Measurements from ENCODE around the gene PLCB3. TPM values are rescaled to one million over a fixed set of nuclear protein-coding genes. Genes with fewer than 3 reads are reported as not detected.

Gene PLCB3
- 36.6 TPM for polyA plus RNA-seq (2012; ENCODE audit: insufficient read length, low read depth)

- TF ChIP-seq REST (IDR thresholded peaks at IDR 0.05; ENCODE audit: insufficient read depth in 1 of 2, low read depth in 2 of 2, low read length in 2 of 2) (peak in 1 of 2 experiments; percentile 58; a peak in 1 of 4 replicates), SIN3A (IDR thresholded peaks at IDR 0.05; ENCODE audit: borderline replicate concordance, insufficient read depth, low read length) (peak; percentile 7; the same call in 1 of the 2 replicates), POLR2AphosphoS5 (IDR thresholded peaks at IDR 0.05; ENCODE audit: low read depth, low read length) (peak; percentile 39; the same call in 1 of the 2 replicates), FOXP2 (optimal IDR thresholded peaks at IDR 0.05; ENCODE audit: borderline replicate concordance, extremely low read depth, extremely low read length, insufficient read depth) (no peak), TAF1 (IDR thresholded peaks at IDR 0.05; ENCODE audit: borderline replicate concordance, insufficient read depth, low read length) (peak; percentile 61; the same call in 1 of the 2 replicates)
These were observed at the start of gene PLCB3 for GRCh38 chr11:64251016-64251752. PLCB3 (plus strand) TSS chr11:64251530; CDS start chr11:64251650, 120 bp downstream.

- TF ChIP-seq FOXP2 (optimal IDR thresholded peaks at IDR 0.05; ENCODE audit: borderline replicate concordance, extremely low read depth, extremely low read length, insufficient read depth) (no peak), SIN3A (IDR thresholded peaks at IDR 0.05; ENCODE audit: borderline replicate concordance, insufficient read depth, low read length) (no peak), TAF1 (IDR thresholded peaks at IDR 0.05; ENCODE audit: borderline replicate concordance, insufficient read depth, low read length) (no peak), REST (IDR thresholded peaks at IDR 0.05; ENCODE audit: insufficient read depth in 1 of 2, low read depth in 2 of 2, low read length in 2 of 2) (no peak), POLR2AphosphoS5 (IDR thresholded peaks at IDR 0.05; ENCODE audit: low read depth, low read length) (no peak)
These were observed 49.8 kb upstream of the PLCB3 start for GRCh38 chr11:64201543-64201942.

- TF ChIP-seq REST (IDR thresholded peaks at IDR 0.05; ENCODE audit: insufficient read depth in 1 of 2, low read depth in 2 of 2, low read length in 2 of 2) (no peak), POLR2AphosphoS5 (IDR thresholded peaks at IDR 0.05; ENCODE audit: low read depth, low read length) (no peak), SIN3A (IDR thresholded peaks at IDR 0.05; ENCODE audit: borderline replicate concordance, insufficient read depth, low read length) (no peak), FOXP2 (optimal IDR thresholded peaks at IDR 0.05; ENCODE audit: borderline replicate concordance, extremely low read depth, extremely low read length, insufficient read depth) (no peak), TAF1 (IDR thresholded peaks at IDR 0.05; ENCODE audit: borderline replicate concordance, insufficient read depth, low read length) (no peak)
These were observed 48.3 kb upstream of the PLCB3 start for GRCh38 chr11:64202992-64203391.

- TF ChIP-seq SIN3A (IDR thresholded peaks at IDR 0.05; ENCODE audit: borderline replicate concordance, insufficient read depth, low read length) (no peak), TAF1 (IDR thresholded peaks at IDR 0.05; ENCODE audit: borderline replicate concordance, insufficient read depth, low read length) (no peak)
These were observed 47.8 kb upstream of the PLCB3 start for GRCh38 chr11:64203421-64204079.

GRCh38 chr11:64204080-64204440 lies 47.3 kb upstream of the PLCB3 start:
- TF ChIP-seq TAF1 (IDR thresholded peaks at IDR 0.05; ENCODE audit: borderline replicate concordance, insufficient read depth, low read length), result no peak
- no peak for TF ChIP-seq SIN3A (IDR thresholded peaks at IDR 0.05; ENCODE audit: borderline replicate concordance, insufficient read depth, low read length)
- TF ChIP-seq REST (IDR thresholded peaks at IDR 0.05; ENCODE audit: insufficient read depth in 1 of 2, low read depth in 2 of 2, low read length in 2 of 2), result no peak
- no peak for TF ChIP-seq FOXP2 (optimal IDR thresholded peaks at IDR 0.05; ENCODE audit: borderline replicate concordance, extremely low read depth, extremely low read length, insufficient read depth)
- no peak for TF ChIP-seq POLR2AphosphoS5 (IDR thresholded peaks at IDR 0.05; ENCODE audit: low read depth, low read length)
